ENCODE results near the gene ZNF329. TPM values are rescaled to one million over a fixed set of nuclear protein-coding genes. Genes with fewer than 3 reads are reported as not detected.

Gene ZNF329
- total and polyA plus RNA-seq, 8 donors: 2.2 to 6.2 (median 3.4) TPM

DNA sequence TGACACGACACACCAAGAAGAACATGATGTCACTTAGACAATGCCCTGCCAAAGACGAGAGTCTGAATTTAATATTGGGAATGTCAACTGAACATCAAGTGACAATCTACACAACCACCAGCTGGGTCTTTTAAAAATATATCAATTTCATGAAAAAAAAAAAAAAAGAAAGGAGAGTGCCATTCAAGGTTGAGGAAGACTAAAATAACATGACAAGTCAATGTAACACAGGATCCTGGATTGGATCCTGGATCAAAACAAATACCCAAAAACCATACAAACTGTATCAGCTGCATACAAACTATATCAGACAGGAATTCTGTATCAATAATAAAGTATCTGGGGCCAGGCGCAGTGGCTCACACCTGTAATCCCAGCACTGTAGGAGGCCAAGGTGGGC lies 4.7 kb downstream of the ZNF329 start:
- H3K4me1 ChIP-seq: peaks cover 0 to 6% (median 0%) of the 10 kb centered on the region in 3 donors
- WGBS, 2 donors: 99 to 100% methylated on average over 3 of the region's 3 CpGs

DNA sequence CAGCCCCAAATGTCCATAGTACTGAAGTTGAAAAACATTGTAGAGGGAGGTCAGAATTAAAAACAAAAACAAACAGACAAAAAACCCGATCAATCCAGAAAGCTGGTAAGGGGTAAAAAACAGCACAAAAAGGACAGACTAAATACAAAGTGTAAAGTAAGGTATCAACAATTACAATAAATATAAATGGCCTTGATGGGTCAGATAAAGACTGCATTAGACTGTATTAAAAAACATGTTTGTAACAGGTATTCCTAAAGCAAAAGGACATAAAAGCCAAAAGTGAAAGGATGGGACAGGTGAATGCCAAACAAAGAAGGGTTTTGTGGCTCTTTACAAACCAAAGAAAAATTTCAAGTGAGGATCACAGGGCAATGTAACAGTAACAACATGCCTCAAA lies 16.3 kb downstream of the ZNF329 start:
- H3K27ac ChIP-seq: no peak overlapping the region
- H3K4me3 ChIP-seq: no peak overlapping the region
- WGBS, 2 donors: 93 to 95% methylated on average over 1 of the region's 1 CpG
- no peaks in the 10 kb centered on the region for H3K27me3 ChIP-seq
- DNase-seq: no peak
- intact Hi-C loops (cut with DNase I): no loop called here
- no peaks in the 10 kb centered on the region for H3K4me1 ChIP-seq
- peaks cover 0 to 24% (median 2%) of the 10 kb centered on the region in 4 donors for H3K9me3 ChIP-seq
- no peak for FAIRE-seq
- peaks cover 2 to 78% (median 21%) of the 10 kb centered on the region in 3 donors for H3K36me3 ChIP-seq
- TF ChIP-seq, protein P1, sequence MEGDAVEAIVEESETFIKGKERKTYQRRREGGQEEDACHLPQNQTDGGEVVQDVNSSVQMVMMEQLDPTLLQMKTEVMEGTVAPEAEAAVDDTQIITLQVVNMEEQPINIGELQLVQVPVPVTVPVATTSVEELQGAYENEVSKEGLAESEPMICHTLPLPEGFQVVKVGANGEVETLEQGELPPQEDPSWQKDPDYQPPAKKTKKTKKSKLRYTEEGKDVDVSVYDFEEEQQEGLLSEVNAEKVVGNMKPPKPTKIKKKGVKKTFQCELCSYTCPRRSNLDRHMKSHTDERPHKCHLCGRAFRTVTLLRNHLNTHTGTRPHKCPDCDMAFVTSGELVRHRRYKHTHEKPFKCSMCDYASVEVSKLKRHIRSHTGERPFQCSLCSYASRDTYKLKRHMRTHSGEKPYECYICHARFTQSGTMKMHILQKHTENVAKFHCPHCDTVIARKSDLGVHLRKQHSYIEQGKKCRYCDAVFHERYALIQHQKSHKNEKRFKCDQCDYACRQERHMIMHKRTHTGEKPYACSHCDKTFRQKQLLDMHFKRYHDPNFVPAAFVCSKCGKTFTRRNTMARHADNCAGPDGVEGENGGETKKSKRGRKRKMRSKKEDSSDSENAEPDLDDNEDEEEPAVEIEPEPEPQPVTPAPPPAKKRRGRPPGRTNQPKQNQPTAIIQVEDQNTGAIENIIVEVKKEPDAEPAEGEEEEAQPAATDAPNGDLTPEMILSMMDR (IDR thresholded peaks at IDR 0.05): no peak
- no peak for ATAC-seq

More for the DNA sequence above, 4.7 kb downstream of the ZNF329 start:
- H3K4me3 ChIP-seq: no peak overlapping the region
- H3K27me3 ChIP-seq: no peaks in the 10 kb centered on the region
- peaks cover 4 to 18% (median 10%) of the 10 kb centered on the region in 3 donors for H3K36me3 ChIP-seq
- DNase-seq (no peak), ATAC-seq (no peak), FAIRE-seq (no peak)
- H3K27ac ChIP-seq: no peak overlapping the region
- TF ChIP-seq, protein P1 (IDR thresholded peaks at IDR 0.05): no peak
- peaks cover 0 to 5% (median 0%) of the 10 kb centered on the region in 4 donors for H3K9me3 ChIP-seq
- intact Hi-C loops (cut with DNase I): no loop called here

GRCh38 chr19:58129284-58129683 lies 21.3 kb downstream of the ZNF329 start:
- WGBS, 2 donors: 91 to 99% methylated on average over 3 of the region's 3 CpGs
- peaks cover 3 to 56% (median 27%) of the 10 kb centered on the region in 3 donors for H3K36me3 ChIP-seq
- H3K27me3 ChIP-seq: no peaks in the 10 kb centered on the region
- intact Hi-C loops (cut with DNase I): loop anchor here in 1 of 3 donors (10.0 kb wide), 1 partner anchor 136 kb away; no protein-coding TSS in a partner anchor
- ATAC-seq: no peak
- H3K9me3 ChIP-seq: peaks cover 0 to 36% (median 11%) of the 10 kb centered on the region in 4 donors
- no peak for DNase-seq
- H3K4me1 ChIP-seq: no peaks in the 10 kb centered on the region
- FAIRE-seq: no peak
- H3K4me3 ChIP-seq: no peak overlapping the region
- no peak overlapping the region for H3K27ac ChIP-seq
- TF ChIP-seq, protein P1 (IDR thresholded peaks at IDR 0.05): no peak

- no peak for DNase-seq
- Histone ChIP-seq H3K9me3 (peaks cover 0 to 38% (median 11%) of the 10 kb centered on the region in 4 donors), H3K4me3 (no peak overlapping the region), H3K27ac (no peak overlapping the region), H3K36me3 (peaks cover 3 to 50% (median 27%) of the 10 kb centered on the region in 3 donors), H3K27me3 (no peaks in the 10 kb centered on the region), H3K4me1 (no peaks in the 10 kb centered on the region)
- ATAC-seq: no peak
- TF ChIP-seq, protein P1 (IDR thresholded peaks at IDR 0.05): no peak
- intact Hi-C loops (cut with DNase I): loop anchor here in 1 of 3 donors (10.0 kb wide), 1 partner anchor 137 kb away; no protein-coding TSS in a partner anchor
- 98% methylated on average over 12 of the region's 12 CpGs for WGBS, 2 donors
- no peak for FAIRE-seq
Observed at GRCh38 chr19:58128041-58128685, 22.4 kb downstream of the ZNF329 start.

GRCh38 chr19:58123354-58123753 lies 27.2 kb downstream of the ZNF329 start:
- intact Hi-C loops (cut with DNase I): loop anchor here in 1 of 3 donors (10.0 kb wide), 1 partner anchor 141 kb away; no protein-coding TSS in a partner anchor
- H3K27me3 ChIP-seq: no peaks in the 10 kb centered on the region
- peaks cover 0 to 6% (median 6%) of the 10 kb centered on the region in 3 donors for H3K36me3 ChIP-seq
- H3K4me1 ChIP-seq: no peaks in the 10 kb centered on the region
- no peak overlapping the region for H3K27ac ChIP-seq
- TF ChIP-seq, protein P1 (IDR thresholded peaks at IDR 0.05): no peak
- FAIRE-seq (no peak), ATAC-seq (no peak), DNase-seq (no peak)
- no peak overlapping the region for H3K4me3 ChIP-seq
- 59 to 62% methylated on average over 5 of the region's 5 CpGs for WGBS, 2 donors
- peaks cover 0 to 26% (median 7%) of the 10 kb centered on the region in 4 donors for H3K9me3 ChIP-seq

All from pancreas (tissue), 10 donors.